NT2/D1 (cell line): ENCODE results near the gene RCOR2.

ENCODE experiments used
- DNase-seq: peaks from one replicate; pipeline ENCODE4 v3.0.0-alpha.2; 2011; ENCODE audit warnings: low read depth, low spot score
- H3K27me3 ChIP-seq: 2 replicates; pipeline ENCODE4 v1.6.0; 2011; ENCODE audit warnings: mild to moderate bottlenecking; ENCODE audit not compliant: insufficient read length, insufficient read depth
- H3K36me3 ChIP-seq: 2 replicates; pipeline ENCODE4 v1.6.1; 2011; ENCODE audit warnings: mild to moderate bottlenecking, low read length, mixed read lengths; ENCODE audit not compliant: insufficient read depth, insufficient read length
- H3K4me1 ChIP-seq: 2 replicates; pipeline ENCODE4 v1.5.1; 2011; ENCODE audit not compliant: insufficient read depth, insufficient read length
- H3K4me3 ChIP-seq: 2 replicates; pipeline ENCODE4 v1.5.1; 2011; ENCODE audit warnings: low read depth; ENCODE audit not compliant: insufficient read length
- H3K9ac ChIP-seq: 2 replicates; pipeline ENCODE4 v1.6.0; 2011; ENCODE audit warnings: low read depth; ENCODE audit not compliant: insufficient read length
- H3K9me3 ChIP-seq: 2 replicates; pipeline ENCODE4 v1.5.1; 2011; ENCODE audit warnings: mild to moderate bottlenecking, low read length; ENCODE audit not compliant: insufficient read depth
- SUZ12 ChIP-seq: IDR thresholded peaks from 2 replicates; pipeline ENCODE4 v1.6.1; 2011; ENCODE audit not compliant: insufficient read length, insufficient read depth; ENCODE audit errors: extremely low read depth
- YY1 ChIP-seq: IDR thresholded peaks from 2 replicates; pipeline ENCODE4 v1.6.1; 2011; ENCODE audit not compliant: insufficient read length, insufficient read depth
- ZNF274 ChIP-seq: IDR thresholded peaks from 2 replicates; pipeline ENCODE4 v1.6.1; 2011; ENCODE audit warnings: mild to moderate bottlenecking, low read depth, low read length

The RCOR2 gene

GRCh38 chr11:63892228-63892627 is 24.7 kb downstream of the RCOR2 start:
- DNase-seq: no peak
- peaks cover 56% of the 10 kb centered on the region for H3K36me3 ChIP-seq

GRCh38 chr11:63890368-63890767 is 26.6 kb downstream of the RCOR2 start:
- H3K36me3 ChIP-seq: peaks cover 41% of the 10 kb centered on the region
- no peaks in the 10 kb centered on the region for H3K27me3 ChIP-seq
- no peak overlapping the region for H3K9ac ChIP-seq
- TF ChIP-seq ZNF274 (no peak), YY1 (no peak), SUZ12 (no peak)
- H3K4me3 ChIP-seq: no peak overlapping the region
- 0 out of 2 replicates have a peak, but pooled peaks cover 4% of the 10 kb centered on the region for H3K9me3 ChIP-seq
- peaks cover 19% of the 10 kb centered on the region for H3K4me1 ChIP-seq
- no peak for DNase-seq

More at GRCh38 chr11:63892228-63892627, 24.7 kb downstream of the RCOR2 start:
- Histone ChIP-seq H3K9me3 (0 out of 2 replicates have a peak, but pooled peaks cover 4% of the 10 kb centered on the region), H3K9ac (no peak overlapping the region), H3K4me3 (no peak overlapping the region), H3K27me3 (no peaks in the 10 kb centered on the region), H3K4me1 (peaks cover 14% of the 10 kb centered on the region)
- no peak for TF ChIP-seq ZNF274
- TF ChIP-seq YY1: no peak
- no peak for TF ChIP-seq SUZ12

- H3K9me3 ChIP-seq: 0 out of 2 replicates have a peak, but pooled peaks cover 4% of the 10 kb centered on the region
- no peak overlapping the region for H3K9ac ChIP-seq
- peaks cover 34% of the 10 kb centered on the region for H3K36me3 ChIP-seq
- DNase-seq: no peak
- H3K4me1 ChIP-seq: peaks cover 21% of the 10 kb centered on the region
- TF ChIP-seq ZNF274 (no peak), YY1 (no peak), SUZ12 (no peak)
- no peak overlapping the region for H3K4me3 ChIP-seq
- H3K27me3 ChIP-seq: no peaks in the 10 kb centered on the region
Measured at GRCh38 chr11:63889344-63889743, 27.6 kb downstream of the RCOR2 start.

DNA sequence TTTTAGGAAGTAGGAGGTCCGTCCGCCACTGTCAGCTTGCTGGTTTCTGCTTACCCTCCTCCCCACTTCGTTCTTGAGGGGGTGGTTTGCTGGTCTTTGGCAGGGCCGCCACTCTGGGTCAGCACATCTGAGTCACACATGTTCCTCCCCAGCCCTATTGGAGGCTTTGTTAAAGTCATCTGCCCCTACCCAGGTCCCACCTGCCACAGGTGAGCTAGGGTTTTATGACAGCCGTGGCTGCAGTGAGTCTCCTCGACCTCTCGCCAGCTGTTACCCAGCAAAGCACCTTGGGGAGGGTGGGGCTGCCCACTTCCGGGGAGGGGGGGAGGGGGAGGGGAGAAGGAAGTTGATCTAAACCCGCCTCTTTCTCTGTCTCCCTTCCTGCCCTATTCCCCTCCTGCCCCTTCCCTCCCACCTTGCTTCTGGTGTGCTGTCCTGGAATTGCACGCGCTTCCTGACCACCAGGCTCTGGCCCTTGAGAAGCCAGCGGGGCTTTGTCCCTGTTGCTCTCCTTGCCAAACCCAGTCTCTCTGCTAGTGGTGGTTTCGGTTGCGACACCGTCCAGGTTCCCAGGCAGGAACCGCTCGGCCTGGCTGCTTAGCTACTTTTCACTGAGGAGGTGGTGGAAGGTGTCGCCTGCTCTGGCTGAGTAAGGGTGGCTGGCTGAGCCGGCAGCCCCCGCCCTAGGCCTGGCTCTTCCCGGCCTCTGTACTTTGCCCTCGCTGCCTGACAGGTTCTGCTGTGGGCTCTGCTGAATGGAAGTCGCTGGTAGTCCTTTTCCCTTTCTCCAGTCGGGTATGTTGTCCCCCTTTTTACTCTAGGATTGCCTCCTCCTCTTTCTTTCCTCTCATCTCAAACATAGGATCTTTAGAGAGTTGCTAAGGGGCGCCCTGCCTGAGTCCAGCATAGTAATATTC is 28.5 kb downstream of the RCOR2 start:
- 0 out of 2 replicates have a peak, but pooled peaks cover 3% of the 10 kb centered on the region for H3K9me3 ChIP-seq
- H3K36me3 ChIP-seq: peaks cover 28% of the 10 kb centered on the region
- no peak for DNase-seq
- no peak overlapping the region for H3K4me3 ChIP-seq
- TF ChIP-seq SUZ12: no peak
- TF ChIP-seq ZNF274: no peak
- no peak for TF ChIP-seq YY1
- H3K27me3 ChIP-seq: no peaks in the 10 kb centered on the region
- H3K9ac ChIP-seq: peak overlapping the region; percentile 65
- peaks cover 25% of the 10 kb centered on the region for H3K4me1 ChIP-seq

DNA sequence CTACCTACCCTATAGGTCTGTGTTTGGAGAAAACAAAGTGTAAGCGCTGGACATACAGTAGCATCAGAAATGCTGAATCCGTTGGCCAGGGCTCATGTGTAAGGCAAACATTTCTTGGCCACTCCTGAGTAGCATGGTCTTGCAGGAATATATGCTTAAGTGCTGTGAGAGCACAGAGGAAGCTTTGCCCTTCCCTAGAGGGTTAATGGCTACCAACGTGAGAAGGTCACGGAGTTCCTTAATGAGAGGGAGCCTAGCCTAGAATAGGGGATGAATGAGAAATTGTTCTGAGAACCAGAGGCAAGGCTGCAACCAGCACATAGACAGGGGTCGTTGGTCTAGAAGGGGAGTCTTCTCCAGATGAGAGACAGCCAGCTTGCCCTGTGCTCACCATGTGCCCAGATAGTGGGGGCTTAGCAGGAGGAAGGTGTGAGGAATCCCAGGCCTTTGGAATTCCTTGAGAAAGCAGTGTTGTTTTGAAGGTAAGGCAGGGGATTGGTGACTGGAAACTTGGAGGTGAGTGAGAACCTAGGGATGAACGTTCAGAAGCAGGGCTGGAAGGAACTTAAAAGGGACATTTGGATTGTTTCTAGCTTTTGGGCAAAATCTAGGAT is 29.5 kb downstream of the RCOR2 start:
- no peak overlapping the region for H3K4me3 ChIP-seq
- TF ChIP-seq ZNF274: no peak
- no peak for TF ChIP-seq SUZ12
- TF ChIP-seq YY1: no peak
- no peaks in the 10 kb centered on the region for H3K9me3 ChIP-seq
- peaks cover 23% of the 10 kb centered on the region for H3K36me3 ChIP-seq
- peaks cover 30% of the 10 kb centered on the region for H3K4me1 ChIP-seq
- H3K27me3 ChIP-seq: no peaks in the 10 kb centered on the region
- no peak for DNase-seq
- H3K9ac ChIP-seq: no peak overlapping the region

GRCh38 chr11:63884196-63884932 is 32.6 kb downstream of the RCOR2 start:
- TF ChIP-seq YY1: no peak
- TF ChIP-seq ZNF274: no peak
- no peak for TF ChIP-seq SUZ12
- Histone ChIP-seq H3K27me3 (no peaks in the 10 kb centered on the region), H3K4me3 (no peak overlapping the region), H3K36me3 (peaks cover 9% of the 10 kb centered on the region), H3K4me1 (peaks cover 32% of the 10 kb centered on the region), H3K9ac (no peak overlapping the region), H3K9me3 (no peaks in the 10 kb centered on the region)
- no peak for DNase-seq
